Fibroblast of mammary gland (primary cell): ENCODE results near the gene TNFAIP6.
"Not testable (repeated sequence)": the region's sequence is repeated elsewhere in the genome, so short reads cannot be mapped to it uniquely, and the experiment has no call there.

Experiments used
- DNase-seq: peaks from one replicate; pipeline ENCODE4 v3.0.0-alpha.2; 2010; ENCODE audit warnings: low read depth
- H3K4me3 ChIP-seq: 2 replicates; pipeline ENCODE4 v1.5.1; 2011; ENCODE audit warnings: low read depth, mild to moderate bottlenecking, low read length, moderate library complexity; ENCODE audit not compliant: control insufficient read depth
- CTCF ChIP-seq: conservative IDR thresholded peaks from 2 replicates; pipeline ENCODE4 v1.5.1; 2011; ENCODE audit warnings: low read depth, low read length, inconsistent platforms; ENCODE audit not compliant: control insufficient read depth, insufficient read depth

The TNFAIP6 gene

GRCh38 chr2:151357359-151357758, at the start of gene TNFAIP6:
TSS of gene TNFAIP6 (plus strand) at chr2:151357592. CDS start at chr2:151357667, 75 bp downstream.
- H3K4me3 ChIP-seq = peak within 1 kb of the TSS; percentile 56
- DNase-seq = peak; percentile 98
- no peak for TF ChIP-seq CTCF

- not testable (repeated sequence) for DNase-seq, H3K4me3 ChIP-seq
Observed at GRCh38 chr2:151310313-151310712, 47.1 kb upstream of the TNFAIP6 start.

GRCh38 chr2:151312440-151312839, 45.0 kb upstream of the TNFAIP6 start:
- H3K4me3 ChIP-seq = not testable (repeated sequence)

GRCh38 chr2:151315381-151315903, 42.0 kb upstream of the TNFAIP6 start:
- peak; percentile 66 for DNase-seq
- TF ChIP-seq CTCF = no peak
- no peak overlapping the region for H3K4me3 ChIP-seq

More at GRCh38 chr2:151312440-151312839, 45.0 kb upstream of the TNFAIP6 start:
- DNase-seq = peak; percentile 61

GRCh38 chr2:151325581-151326095, 31.8 kb upstream of the TNFAIP6 start:
- DNase-seq = peak; percentile 52
- no peak for TF ChIP-seq CTCF
- H3K4me3 ChIP-seq = no peak overlapping the region

GRCh38 chr2:151326554-151326953, 30.8 kb upstream of the TNFAIP6 start:
- no peak overlapping the region for H3K4me3 ChIP-seq
- no peak for TF ChIP-seq CTCF
- no peak for DNase-seq

GRCh38 chr2:151329998-151330397, 27.4 kb upstream of the TNFAIP6 start:
- DNase-seq = no peak
- H3K4me3 ChIP-seq = no peak overlapping the region
- no peak for TF ChIP-seq CTCF

- DNase-seq = no peak
- no peak for TF ChIP-seq CTCF
- H3K4me3 ChIP-seq = no peak overlapping the region
Observed at GRCh38 chr2:151333083-151333482, 24.3 kb upstream of the TNFAIP6 start.
